GM23248 (cell line): ENCODE results near the gene SYCE3.

Experiments
- EZH2 ChIP-seq: fragments of 200-600 bp; sonication (generic); IDR thresholded peaks from 2 replicates; pipeline ENCODE4 v1.6.1; 2018; ENCODE audit warnings: antibody characterized with exemption, mild to moderate bottlenecking; ENCODE audit not compliant: insufficient read depth, poor library complexity, severe bottlenecking
- EZH2phosphoT487 ChIP-seq: fragments of 200-600 bp; sonication (generic); IDR thresholded peaks from 2 replicates; pipeline ENCODE4 v1.6.1; 2018; ENCODE audit warnings: antibody characterized with exemption, moderate library complexity, mild to moderate bottlenecking, low read depth; ENCODE audit not compliant: insufficient read depth

DNA sequence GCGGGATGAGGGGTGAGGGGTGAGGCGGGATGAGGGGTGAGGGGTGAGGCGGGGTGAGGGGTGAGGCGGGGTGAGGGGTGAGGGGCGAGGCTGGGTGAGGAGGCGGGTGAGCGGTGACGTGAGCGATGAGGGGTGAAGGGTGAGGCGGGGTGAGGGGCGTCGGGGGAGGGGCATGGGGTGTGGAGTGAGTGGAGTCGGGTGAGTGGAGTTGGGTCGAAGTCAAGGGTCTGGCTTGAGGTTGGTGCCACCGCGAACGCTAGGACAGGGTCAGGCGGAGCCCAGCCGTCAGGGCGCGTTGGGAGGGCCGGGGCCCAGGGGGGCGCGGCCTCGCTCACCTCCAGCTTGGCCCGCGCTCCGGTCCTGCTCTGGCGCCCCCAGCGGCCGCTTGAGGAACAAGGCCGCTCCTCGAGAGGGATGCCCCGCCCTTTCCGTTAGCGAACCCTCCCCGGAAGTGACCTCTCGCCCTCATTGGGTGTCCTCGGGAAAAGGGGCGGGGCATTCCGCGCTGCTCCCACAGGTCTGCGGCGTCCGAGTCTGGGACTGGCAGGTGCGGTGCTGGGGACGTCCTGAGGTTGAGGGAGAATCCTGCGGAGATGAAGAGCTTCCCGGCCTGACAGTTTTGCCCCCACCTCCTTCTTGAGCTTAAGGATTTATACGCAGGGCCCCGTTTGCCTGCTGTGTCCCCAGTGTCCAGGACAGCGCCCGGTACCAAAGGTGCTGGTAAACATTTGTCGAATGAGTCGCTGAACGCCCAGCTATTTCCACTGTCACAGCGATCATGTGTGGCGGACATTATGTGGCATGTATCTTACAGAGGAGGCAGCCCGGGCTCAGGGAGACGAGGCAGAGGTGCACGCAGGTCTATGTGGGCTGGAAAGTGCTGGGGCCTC lies at the start of gene SYCE3:
- TF ChIP-seq EZH2 (no peak), EZH2phosphoT487 (no peak)
